NCI-H2107 (cell line): Measurements from ENCODE around the gene RBM6.
A peak's percentile ranks its signal among the peaks of the same experiment; 100 is the strongest.
"Not testable (repeated sequence)": the region's sequence is repeated elsewhere in the genome, so short reads cannot be mapped to it uniquely, and the experiment has no call there.

Source experiments
- DNase-seq: peaks from one replicate; lab custom pipeline; 2025; lab: John Stamatoyannopoulos, UW

The RBM6 gene

GRCh38 chr3:49939858-49940666, at the start of gene RBM6:
TSS of gene RBM6 (plus strand) at chr3:49940150. CDS start at chr3:49962642, 22,492 bp downstream.
- peak; percentile 84 for DNase-seq

GRCh38 chr3:49895791-49896190, 44.2 kb upstream of the RBM6 start:
- no peak for DNase-seq

GRCh38 chr3:49896345-49896744, 43.6 kb upstream of the RBM6 start:
- DNase-seq = no peak

- DNase-seq = no peak
Observed at GRCh38 chr3:49898991-49899390, 41.0 kb upstream of the RBM6 start.

GRCh38 chr3:49899815-49900214, 40.1 kb upstream of the RBM6 start:
- DNase-seq = no peak

- no peak for DNase-seq
Observed at GRCh38 chr3:49900491-49901153, 39.3 kb upstream of the RBM6 start.

- no peak for DNase-seq
Observed at GRCh38 chr3:49901366-49902339, 38.3 kb upstream of the RBM6 start.

GRCh38 chr3:49902511-49903345, 37.2 kb upstream of the RBM6 start:
- DNase-seq = no peak

- no peak for DNase-seq
Observed at GRCh38 chr3:49903451-49904424, 36.2 kb upstream of the RBM6 start, which contains the start of gene MST1R. TSS of gene MST1R (minus strand) at chr3:49903873. CDS start at chr3:49903609, 264 bp downstream.

GRCh38 chr3:49904448-49904847, 35.5 kb upstream of the RBM6 start:
- DNase-seq = not testable (repeated sequence)

- DNase-seq = peak; percentile 15
Observed at GRCh38 chr3:49906073-49906743, 33.7 kb upstream of the RBM6 start.

GRCh38 chr3:49908373-49909199, 31.4 kb upstream of the RBM6 start:
- DNase-seq = no peak

- DNase-seq = no peak
Observed at GRCh38 chr3:49910409-49911123, 29.4 kb upstream of the RBM6 start.

GRCh38 chr3:49911124-49911420, 28.9 kb upstream of the RBM6 start:
- no peak for DNase-seq

- no peak for DNase-seq
Observed at GRCh38 chr3:49911611-49912010, 28.3 kb upstream of the RBM6 start.

GRCh38 chr3:49912881-49913281, 27.1 kb upstream of the RBM6 start:
- no peak for DNase-seq

GRCh38 chr3:49914906-49915305, 25.0 kb upstream of the RBM6 start:
- DNase-seq = no peak

GRCh38 chr3:49916686-49917085, 23.3 kb upstream of the RBM6 start:
- DNase-seq = no peak
